SIG-M5 treated with dmso at 0.1 percent for 504 hours (cell line): Measurements from ENCODE around the gene SECTM1.

Experiments
- DNase-seq: peaks from one replicate; lab custom pipeline; 2025; ENCODE audit not compliant: unreplicated experiment; lab: John Stamatoyannopoulos, UW

SECTM1 gene

DNA sequence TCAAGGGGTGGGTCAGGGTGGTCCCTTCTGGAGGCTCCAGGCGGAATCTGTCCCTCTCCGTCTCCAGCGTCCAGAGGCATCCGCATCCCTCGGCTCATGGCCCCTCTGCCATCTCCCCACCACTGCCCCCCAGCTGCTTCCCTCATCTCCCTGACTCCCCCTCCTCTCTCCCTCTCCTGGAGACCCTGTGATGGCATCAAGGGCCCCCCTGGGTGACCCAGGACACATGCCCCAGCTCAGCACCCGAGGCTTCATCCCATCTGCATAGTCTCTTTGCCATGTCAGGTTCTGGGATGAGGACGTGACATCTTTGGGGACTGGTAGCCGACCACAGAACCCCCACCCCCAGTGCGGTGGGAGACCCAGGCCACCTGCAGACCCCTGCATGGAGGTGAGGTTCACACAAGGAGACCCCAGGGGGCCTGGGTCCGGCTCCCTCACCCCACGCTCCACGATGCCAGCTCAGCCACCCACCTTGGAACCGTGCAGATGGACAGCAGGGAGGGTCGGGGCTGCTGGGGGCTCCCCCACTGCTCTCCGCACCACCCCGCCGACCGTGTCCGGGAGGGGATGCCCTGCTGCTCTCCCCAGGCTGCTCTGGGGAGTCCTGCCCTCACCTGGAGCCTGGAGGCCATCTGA, 3.8 kb downstream of the SECTM1 start:
- DNase-seq: no peak

DNA sequence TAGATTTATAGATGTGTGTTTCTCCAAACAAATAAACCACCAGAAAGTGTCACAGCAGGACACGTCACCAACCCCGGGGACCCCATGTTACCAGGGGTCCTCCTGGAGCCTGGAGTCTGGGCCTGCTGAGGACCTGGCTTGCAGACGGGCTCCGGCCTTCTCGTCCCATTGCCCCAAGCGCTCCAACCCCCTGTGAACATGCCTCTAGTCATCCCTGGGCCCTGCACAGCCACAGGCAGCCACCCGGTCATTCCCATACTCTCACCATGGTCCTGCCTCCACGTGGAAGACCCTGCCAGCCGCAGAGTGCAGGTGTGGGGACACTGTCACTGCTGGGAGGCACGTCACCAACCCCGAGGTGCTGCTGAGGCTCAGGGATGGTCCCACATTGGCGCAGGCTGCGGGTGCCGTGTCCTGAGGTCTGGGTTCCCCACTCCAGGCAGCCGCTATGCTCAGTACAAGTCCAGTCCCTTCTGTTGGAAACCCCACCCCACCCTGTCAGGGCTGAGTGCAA, 4.5 kb downstream of the SECTM1 start:
- no peak for DNase-seq

DNA sequence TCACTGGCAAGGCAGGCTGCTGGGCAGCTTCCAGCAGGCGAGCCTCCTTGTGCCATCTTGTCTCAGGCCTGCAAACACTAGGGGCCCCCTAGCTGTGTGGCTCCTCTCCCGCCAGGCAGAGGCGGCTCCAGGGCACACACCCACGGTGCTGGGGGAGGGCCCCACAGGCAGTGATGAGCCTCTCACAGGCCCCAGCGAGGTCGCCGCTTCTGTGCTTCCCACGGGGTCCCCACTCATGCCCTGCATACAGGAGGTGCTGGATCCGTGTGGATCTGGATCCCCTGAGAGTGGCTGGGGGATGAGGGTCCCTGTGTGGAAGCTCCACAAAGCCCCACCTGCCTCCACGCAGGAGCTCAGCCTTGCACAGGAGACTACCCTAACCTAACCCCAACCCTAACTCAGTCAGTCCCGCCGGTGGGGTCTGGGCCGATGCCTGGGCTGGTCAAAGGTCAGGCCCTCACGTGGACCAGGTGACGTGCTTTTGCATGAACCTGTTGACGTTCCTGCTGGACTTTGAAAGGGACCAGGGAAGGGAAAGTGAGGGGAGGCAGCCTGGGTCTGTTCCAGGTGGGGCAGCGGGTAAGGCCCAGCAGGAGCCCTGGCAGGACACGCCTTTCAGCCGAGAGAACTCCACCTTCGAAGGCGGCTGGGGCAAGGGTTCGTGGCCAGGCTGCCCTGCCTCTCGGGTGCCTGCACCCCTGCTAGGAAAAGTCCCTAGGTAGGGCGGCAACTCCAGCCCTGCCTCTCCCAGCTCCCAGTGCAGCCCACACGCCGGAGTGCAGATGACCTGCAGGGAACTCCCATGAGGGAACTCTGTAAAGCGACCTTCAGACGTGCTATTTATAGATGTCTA, 5.2 kb downstream of the SECTM1 start:
- DNase-seq: no peak

DNA sequence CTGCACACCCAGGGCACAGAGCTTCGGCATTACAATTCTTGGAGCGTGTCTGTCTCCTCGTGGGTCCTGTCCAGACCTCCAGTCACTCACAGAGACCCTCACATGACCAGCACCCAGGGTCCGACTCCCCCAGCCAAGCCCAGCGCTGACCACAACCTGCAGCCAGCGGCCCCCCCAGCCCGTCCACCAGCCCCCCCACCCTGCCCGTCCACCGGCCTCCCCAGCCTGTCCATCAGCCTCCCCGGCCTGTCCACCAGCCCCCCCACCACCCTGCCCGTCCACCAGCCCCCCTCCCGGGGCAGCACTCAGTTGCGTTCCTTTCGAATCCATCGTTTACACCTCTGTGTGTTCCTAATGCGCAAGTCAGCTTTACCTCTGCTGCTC, 5.8 kb downstream of the SECTM1 start:
- DNase-seq: no peak

DNA sequence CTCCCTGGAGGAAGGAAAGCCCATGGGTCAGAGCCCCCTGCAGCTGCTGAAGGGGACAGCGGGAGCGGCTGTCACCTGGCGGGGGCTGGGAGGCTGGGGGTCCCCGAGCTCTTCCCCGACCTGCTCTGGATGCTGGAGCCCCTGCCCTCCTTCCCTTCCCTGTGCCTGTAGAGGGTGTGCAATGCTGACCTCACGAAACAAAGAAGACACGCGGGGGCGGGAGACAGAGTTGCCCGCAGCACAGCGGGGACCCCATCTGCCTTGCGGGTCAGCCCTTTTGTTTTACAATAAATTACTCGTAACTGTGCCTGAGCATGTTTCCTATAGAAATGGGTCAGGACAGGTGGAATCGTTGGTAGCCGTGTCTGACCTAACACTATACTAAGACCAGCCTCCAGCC, 6.3 kb downstream of the SECTM1 start:
- no peak for DNase-seq

DNA sequence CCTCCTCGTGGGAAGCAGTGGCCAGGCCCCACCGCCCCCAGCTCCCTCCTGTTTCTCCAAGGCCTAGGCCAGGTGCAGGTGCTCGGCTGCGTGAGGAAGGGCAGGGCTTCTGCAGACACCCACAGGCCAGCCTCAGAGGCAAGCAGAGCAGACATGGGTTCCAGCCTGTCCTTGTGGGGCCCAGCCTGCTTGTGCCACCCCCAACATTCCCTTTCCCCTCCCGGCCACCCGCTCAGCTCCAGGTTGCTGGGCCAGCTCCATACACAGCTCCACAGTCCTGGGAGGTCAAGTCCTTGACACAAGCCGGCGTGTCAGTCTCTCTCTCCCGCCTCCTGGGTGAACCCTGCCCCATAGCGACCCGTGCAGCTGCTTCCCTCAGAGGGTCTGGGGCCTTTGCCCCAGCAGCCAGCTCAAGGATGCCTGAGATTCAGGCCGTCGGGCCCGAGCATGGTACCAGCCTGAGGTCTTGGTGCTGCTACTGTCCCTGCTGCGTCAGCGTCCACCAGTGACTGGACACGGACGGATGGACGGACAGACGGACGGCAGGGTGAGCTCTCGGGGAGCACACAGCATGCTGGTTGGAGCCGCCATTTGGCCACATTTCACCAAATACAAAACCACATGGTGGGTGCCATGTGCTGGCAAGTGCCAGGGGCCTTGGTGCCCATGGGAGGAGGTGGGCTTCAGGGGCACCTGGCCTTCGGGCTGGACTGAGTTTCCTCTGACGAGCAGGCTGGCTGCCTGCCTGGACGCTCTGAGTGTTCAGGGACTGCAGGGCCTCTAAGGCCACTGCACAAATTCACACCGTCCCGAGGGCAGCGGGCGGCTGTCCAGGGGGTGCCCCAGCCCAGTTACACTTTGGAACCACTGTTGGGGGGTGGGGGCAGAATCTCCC, 8.0 kb downstream of the SECTM1 start:
- no peak for DNase-seq

DNA sequence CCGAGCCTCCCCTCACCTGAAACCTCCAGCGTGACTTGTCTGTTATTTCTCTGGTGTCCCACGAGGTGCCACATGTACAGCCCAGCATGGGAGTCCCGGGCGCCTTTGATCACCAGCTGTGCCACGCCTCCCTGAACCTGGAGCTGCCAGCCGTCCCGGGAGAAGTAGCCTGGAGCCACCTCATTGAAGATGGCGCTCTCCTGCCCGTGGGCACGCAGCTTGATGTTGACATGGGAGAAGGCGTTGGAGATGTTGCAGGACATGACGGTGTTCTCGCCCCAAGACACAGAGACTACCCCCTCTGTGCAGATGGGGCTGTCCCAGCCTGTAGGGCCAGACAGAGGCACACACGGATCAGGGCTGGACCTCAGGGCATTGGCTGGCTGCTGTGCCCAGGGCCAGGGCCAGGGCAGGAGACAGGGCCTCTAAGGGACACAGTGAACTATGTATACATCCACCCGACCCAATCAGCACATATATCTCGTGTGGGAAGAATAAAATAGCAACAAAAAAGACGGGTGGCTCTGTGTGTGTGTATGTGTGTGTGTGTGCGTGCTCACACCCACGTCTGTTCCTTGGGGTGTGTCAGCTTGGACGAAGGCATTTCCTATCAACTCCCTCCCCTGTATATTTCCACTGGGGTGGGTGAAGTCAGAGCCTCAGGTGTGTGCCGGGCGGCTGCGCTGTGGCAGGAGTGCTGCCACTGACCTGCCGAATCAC, 8.8 kb downstream of the SECTM1 start:
- DNase-seq: no peak

DNA sequence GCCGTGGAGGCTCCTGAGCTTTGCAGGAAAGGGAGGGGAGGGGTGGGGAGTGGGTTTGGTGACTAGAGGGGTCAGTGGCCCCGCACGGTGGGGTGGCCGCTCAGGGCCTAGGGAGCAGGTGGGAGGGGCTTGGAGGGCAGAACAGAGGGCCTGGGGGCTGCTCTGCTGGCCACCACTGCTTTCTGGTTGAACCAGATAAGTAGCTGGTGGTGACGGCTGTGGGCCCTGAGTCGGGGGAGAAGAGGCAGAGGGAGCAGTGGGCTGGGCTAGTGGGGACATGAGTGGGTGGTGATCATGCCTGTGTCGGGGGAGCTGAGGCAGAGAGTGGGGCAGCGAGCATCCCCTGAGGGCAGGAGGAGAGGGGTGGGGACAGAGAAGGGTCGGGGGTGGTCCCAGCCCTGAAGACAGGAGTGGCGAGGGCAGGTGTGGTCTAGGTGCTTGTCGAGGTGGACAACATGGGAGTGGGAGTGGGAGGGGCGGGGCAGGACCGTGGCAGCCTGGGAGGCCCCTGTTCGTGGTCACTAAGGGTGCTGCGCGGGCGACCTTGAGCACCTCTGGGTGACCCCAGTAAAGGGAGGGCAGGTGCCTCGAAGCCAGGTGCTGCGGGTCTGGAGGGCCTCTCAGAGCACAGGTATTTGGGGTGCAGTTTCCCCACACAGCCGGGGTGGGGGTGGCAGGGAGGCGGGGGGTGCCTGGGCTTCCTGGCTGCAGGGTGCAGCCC, 9.9 kb downstream of the SECTM1 start:
- no peak for DNase-seq

DNA sequence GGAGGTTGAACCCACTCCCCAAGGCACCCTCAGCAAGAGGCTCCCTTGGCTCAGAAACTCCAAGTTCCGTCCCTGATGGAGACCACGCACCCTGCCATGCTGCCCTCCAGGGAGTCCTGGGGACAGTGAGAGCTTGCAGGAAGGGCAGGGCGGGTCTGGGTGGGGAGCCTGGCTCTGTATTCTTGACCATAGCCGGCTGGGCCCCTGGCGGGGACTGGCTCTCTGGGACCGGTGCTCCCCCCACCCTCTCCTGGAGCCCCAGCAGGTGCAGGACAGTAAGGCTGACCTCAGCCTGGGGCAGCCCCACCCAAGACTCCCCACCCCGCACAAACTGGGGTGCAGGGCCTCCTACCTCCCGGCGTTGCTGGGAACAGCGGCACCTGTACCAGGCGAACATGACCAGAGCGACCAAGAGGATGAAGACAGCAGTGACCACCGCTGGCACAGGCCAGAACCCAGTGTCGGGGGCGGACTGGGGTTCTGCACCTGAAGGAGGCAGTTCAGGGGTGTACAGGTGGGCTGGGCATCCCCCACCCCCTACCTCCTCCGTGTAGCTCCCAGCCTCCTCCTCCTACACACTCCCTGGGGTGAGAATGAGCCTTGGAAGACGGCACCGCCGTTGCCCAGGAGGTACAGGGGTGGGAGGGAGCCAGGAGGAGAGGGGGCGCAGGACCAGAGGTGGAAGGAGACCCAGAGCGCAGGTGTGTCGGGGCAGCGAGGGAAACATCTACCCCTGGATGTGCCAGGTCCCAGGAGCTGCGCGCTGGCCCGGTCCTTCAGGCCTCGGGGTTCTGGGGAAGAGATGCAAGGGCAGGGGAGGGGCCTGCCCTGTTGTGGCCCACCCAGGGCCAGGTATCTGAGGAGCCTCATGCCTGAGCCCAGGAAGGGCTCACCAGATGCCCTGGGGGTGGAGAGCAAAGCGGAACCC, 10.8 kb downstream of the SECTM1 start:
- no peak for DNase-seq

DNA sequence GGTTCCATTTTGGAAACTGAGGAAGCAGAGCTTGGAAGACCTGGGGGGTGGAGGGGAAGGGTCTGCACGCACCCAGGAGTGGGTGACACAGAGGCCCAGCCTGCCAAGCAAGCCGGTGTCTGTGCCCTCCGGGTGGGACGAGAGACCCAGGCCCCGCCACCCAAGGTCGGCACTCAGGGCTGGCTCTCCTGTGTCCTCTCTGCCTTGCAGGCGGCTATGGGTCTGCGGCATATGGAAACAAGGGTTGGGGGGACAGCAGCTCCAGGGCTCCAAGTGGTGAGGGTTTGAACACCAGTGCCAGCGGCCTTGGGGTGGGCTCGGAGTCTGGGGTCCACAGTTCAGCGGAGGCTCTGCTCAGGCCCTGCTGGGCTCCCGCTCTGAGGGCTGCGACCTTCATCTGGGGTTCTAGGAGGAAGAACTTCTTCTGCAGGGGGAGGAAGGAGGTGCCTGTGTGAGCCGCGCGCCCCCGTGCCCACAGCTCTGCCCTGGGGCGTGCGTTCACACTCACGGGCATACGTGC, 11.6 kb downstream of the SECTM1 start:
- DNase-seq: no peak

DNA sequence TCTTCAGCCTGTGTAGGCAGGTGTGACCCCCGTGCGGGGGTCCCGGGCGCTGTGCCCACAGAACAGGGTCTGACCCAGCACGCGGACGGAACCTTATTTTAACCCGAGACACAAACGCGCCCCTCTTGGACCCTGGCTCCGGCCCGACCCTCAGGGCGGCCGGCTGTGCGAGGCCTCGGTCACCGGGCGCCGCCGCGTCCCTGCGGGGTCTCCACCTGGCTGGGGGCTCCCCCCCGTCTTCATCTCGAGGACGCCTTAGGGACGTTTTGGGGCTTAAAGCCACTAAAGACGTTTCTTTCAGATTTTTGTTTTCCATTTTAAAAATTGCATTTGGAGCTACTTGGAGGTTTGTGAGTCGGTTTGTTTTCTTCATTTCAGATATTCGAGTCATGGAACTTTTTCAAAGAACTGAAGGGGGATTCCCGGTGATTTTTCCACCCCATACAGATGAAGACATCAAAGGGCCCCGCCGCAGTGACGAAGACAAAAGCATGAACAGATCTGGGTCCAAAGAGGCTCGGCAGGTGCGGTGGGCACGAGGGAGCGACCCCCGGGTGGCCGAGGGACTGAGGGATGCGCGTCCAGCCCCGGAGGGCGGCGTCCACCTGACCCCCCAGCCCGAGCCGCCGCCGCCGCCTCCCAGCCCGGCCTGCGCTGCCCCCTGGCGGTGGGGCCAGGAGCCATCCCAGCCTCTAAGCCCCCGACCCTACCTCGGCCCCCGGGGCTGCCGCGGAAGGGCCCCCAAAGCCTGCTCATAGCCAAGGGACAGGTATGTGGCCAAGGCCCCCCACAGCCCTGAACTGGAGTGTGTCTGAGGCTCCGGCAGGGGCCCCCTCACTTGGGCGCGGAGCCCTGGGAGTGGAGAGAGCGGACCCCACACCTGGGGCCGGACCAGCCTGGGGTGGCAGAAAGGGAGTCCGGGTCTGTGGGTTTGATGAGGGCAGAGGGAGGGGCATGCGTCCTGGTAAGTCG, 12.3 kb downstream of the SECTM1 start:
- DNase-seq: no peak

DNA sequence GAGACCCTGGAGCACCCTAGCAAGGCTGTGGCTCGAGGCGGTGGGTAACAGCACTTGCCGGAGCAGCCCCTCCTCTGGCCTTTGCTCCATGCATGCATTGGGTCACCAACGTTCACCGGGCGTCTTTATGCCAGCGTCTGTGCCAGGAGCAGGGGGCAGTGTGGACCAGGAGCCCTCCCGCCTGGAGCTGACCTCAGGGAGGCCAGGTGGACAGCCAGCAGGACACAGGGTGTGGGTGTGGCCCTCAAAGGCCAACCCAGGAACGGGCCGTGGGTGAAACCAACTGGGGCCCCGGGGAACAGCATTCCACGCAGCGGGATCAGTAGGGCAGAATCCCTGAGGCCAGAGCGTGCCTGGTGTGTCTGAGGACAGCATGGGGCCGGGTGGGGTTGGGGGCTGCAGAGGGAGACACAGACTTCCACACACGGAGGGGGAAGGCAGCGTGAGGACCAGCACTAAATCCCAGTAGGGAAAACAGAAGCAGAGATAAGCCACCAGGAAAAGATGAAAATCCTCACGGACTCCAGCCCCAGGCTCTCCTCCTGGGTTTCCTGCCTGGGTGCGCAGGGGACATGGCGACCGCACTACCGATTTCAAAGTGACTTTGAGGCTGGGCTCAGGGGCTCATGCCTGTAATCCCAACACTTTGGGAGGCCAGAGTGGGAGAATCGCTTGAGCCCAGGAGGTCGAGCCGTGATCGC, 13.3 kb downstream of the SECTM1 start:
- DNase-seq: no peak

DNA sequence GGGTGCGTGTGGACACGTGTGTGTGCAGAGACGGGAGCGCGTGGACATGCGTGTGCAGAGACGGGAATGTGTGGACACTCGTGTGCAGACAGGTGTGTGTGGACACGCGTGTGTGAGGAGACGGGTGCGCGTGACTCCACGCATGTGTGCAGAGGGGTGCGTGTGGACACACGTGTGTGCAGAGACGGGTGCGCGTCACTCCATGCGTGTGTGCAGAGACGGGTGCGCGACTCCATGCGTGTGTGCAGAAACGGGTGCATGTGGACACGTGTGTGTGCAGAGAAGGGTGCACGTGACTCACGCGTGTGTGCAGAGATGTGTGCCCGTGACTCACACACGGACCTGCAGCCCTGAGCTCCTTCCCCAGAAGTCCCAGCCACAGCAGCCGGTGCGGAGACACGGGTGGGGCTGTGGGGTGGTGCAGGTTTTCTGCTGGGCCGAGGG, 13.9 kb downstream of the SECTM1 start:
- no peak for DNase-seq

DNA sequence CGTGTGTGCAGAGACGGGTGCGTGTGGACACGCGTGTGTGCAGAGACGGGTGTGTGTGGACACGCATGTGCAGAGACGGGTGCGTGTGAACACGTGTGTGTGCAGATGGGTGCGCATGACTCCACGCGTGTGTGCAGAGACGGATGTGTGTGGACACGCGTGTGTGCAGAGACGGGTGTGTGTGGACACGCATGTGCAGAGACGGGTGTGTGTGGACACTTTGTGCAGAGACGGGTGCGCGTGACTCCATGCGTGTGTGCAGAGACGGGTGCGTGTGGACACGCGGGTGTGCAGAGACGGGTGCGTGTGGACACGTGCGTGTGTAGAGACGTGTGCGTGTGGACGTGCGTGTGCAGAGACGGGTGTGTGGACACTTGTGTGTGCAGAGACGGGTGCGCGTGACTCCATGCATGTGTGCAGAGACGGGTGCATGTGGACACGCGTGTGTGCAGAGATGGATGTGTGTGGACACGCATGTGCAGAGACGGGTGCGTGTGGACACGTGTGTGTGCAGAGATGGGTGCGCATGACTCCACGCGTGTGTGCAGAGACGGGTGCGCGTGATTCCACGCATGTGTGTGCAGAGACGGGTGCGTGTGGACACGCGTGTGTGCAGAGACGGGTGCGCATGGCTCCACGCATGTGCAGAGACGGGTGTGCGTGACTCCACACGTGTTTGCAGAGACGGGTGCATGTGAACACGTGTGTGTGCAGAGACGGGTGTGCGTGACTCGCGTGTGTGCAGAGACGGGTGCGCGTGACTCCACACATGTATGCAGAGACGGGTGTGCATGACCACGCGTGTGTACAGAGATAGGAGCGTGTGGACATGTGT, 14.6 kb downstream of the SECTM1 start:
- no peak for DNase-seq

DNA sequence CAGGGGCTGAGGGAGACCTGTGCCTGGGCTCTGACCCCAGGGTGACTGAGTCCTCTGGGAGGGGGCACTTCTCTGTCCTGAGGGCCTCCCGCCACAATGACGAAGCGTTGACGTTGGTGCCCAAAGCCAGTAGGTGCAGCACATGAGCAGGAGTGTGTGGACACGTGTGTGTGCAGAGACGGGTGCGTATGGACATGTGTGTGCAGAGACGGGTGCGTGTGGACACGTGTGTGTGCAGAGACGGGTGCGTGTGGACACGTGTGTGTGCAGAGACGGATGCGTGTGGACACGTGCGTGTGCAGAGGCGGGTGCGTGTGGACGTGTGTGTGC, 15.4 kb downstream of the SECTM1 start:
- DNase-seq: no peak
